Measurements from ENCODE around the gene OR52I2.

DNA sequence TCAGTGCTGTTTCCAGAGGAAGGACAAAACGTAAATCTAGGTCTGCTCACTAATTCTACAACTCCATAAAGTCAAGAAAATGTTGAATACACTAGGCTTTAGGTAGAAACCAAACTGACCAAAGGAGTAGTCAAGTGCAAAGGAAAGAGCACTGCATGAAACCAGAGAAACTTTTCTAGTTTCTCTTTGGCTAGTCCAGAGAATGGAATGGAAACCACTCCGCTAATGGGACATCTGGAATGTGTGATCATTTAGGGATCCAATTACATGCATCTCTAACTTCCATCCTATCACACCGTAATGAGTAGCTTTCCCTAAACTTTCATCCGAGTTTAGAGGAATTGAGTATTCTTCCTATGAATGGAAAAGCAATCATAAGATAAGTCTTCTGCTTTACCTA lies 34.1 kb upstream of the OR52I2 start:
- TF ChIP-seq, protein P1, sequence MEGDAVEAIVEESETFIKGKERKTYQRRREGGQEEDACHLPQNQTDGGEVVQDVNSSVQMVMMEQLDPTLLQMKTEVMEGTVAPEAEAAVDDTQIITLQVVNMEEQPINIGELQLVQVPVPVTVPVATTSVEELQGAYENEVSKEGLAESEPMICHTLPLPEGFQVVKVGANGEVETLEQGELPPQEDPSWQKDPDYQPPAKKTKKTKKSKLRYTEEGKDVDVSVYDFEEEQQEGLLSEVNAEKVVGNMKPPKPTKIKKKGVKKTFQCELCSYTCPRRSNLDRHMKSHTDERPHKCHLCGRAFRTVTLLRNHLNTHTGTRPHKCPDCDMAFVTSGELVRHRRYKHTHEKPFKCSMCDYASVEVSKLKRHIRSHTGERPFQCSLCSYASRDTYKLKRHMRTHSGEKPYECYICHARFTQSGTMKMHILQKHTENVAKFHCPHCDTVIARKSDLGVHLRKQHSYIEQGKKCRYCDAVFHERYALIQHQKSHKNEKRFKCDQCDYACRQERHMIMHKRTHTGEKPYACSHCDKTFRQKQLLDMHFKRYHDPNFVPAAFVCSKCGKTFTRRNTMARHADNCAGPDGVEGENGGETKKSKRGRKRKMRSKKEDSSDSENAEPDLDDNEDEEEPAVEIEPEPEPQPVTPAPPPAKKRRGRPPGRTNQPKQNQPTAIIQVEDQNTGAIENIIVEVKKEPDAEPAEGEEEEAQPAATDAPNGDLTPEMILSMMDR (IDR thresholded peaks at IDR 0.05) = no peak
- TF ChIP-seq EZH2 (IDR thresholded peaks at IDR 0.05; ENCODE audit: borderline replicate concordance, insufficient read depth, low read depth, low read length, poor library complexity, severe bottlenecking) = no peak
